HCEC 1CT (cell line): ENCODE results near the gene GYPA.
"Not testable (repeated sequence)": the region's sequence is repeated elsewhere in the genome, so short reads cannot be mapped to it uniquely, and the experiment has no call there.

Experiments
- DNase-seq: peaks from one replicate; pipeline ENCODE4 v3.0.0-alpha.2; 2017

GYPA gene

GRCh38 chr4:144140594-144141295 lies at the start of gene GYPA:
Gene GYPA, minus strand, starts transcription at chr4:144140718. Its CDS starts 83 bp downstream, at chr4:144140635.
- not testable (repeated sequence) for DNase-seq

DNA sequence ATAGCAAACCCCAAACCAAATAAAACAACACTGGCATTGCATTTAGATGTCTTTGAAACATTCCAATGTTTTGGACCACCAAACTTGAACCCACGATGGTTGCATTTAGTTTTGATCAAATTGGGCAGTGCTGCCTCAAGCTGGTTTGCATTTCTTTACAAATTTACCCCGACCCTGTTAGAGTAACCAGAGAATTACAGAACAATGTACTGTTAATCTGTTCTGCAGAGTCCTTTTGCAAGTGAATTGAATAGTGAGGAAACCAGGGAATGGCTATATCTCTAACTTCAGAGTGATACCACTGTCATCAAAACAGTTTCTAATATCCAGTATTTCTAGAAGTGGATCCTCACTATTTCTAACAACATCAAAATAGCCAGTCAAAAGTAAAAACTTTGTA lies 49.5 kb upstream of the GYPA start:
- DNase-seq = no peak

- no peak for DNase-seq
Observed at GRCh38 chr4:144189121-144189520, 48.6 kb upstream of the GYPA start.

- DNase-seq = no peak
Observed at GRCh38 chr4:144185086-144185485, 44.6 kb upstream of the GYPA start.

DNA sequence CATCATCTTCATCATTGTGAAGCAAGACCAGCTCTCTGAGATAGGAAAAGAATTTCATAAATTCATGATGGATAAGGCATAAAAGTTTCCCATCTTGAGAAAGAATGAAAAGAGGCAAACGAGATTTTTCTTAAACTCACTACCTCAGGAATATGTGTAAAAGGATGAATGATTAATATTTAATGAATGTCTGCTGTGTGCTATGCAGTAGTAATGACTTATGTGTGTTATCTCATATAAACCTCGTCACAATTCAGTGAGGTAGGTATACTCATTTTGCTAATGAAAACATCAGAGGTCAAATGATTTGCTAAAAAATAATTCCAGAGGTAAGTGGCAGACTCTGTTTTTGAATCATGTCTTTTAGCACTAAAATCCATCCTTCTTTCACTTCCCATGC lies 42.6 kb upstream of the GYPA start:
- no peak for DNase-seq

GRCh38 chr4:144181391-144181790 lies 40.9 kb upstream of the GYPA start:
- no peak for DNase-seq

DNA sequence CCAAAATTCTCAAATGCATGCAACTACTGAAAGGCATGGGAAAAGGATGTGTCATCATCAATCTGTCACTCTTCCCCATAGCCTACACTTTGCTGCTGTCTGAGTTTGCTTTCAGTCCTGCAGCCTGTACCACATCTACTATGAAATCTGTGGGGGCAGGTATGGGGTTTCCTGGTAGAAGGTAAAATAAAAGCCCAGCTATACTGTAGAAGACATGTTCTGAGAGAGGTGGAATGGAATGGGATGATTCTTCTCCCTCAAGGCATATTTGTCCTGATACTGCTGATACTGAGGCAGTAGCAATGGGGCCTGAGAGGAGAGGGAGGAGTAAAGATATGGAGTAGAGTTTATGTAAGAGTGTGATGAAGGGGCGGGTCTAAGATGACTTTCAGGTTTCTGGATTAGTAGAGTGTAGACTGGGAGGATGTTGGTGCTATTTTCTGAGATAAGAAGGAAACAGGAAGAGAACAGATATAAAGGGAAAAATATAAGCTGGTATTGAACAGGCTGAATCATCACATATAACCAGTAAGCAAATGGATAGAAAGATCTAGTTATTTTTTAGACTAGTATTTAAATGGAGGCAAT lies 38.7 kb upstream of the GYPA start:
- DNase-seq = no peak

DNA sequence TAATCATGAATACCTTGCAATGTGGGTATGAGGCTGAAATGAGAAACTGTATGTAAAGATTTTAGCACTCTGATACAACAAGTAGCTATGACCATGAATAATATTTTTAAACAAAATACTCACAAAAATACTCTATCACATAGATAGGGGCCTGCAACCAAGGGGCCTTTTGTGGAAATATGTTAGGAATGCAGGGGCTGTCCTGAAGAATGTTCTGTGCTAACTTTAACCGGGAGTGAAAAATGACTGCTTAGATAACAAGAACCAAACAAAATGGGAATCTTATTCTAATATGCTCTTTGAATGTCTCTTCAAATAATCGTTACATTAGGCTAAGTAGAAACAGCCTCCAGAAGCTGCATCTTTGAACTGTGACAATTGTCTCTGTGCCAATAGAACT lies 37.9 kb upstream of the GYPA start:
- DNase-seq = no peak

GRCh38 chr4:144176476-144176875 lies 36.0 kb upstream of the GYPA start:
- no peak for DNase-seq

DNA sequence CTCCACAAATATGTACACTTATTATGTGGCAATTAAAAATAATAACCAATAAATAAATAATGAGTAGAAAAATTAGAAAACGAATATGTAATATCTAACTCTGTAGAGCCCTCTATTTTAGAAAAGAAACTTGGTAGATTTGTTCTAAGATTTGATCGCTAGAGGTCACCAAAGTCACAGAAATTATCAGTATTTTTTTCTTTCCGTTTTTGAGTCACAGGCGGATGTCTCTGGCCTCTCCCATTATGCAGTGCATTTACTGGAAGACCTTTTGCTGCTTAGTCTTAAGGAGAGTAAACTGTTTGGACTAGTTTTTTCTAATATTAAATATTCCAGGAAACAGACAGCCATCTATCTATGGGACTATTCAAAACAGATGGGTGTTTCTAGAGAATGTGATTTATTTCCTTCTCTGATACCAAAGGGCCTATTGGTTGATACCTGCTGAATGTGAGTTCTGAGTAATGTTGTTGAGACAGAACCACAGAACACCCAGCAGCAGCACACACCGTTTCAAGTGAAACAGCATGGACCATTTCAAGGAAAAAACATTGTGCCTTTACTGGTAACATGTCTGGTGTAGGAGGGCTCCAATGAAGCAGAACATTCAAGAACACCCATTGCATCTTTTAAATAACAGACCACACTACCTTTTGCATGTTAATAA lies 34.0 kb upstream of the GYPA start:
- DNase-seq = peak; percentile 26

DNA sequence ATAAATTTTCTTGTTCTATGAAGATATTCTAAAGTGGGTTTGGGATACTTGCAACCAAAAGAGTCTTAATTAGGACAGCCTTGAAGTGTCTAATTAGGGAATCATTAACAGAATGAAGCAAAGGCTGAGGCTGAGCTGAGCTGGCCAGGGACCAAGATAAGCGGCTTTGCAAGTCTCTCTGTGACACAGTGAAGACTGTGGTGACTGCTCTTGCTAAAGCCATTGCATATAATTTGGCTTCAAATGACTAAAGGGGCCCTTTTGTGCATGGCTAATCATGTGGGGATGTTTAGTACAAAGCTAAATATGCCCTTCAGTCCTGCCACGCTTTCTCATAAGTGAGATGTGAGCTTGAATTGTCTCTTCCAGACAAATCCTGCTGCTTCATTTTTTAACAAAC lies 31.2 kb upstream of the GYPA start:
- no peak for DNase-seq

- DNase-seq = no peak
Observed at GRCh38 chr4:144169211-144169610, 28.7 kb upstream of the GYPA start.

DNA sequence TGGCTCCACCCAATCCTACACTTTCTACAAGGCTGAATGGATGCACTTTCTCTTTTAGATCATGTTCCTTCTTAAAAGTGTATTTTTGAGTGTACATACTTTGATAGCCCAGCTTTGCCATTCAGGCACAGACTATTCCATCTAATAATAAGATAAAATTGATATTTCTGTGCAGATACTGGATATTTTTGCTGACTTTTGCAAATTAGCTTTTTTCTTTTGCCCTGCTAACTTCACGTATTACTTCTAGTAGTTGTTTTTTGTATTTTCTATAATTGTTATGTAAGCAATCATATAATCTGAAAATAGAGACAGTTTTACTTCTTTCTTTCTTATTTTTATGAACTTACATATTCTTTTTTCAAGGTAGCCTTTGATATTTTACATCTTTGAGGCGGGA lies 13.5 kb upstream of the GYPA start:
- DNase-seq = no peak

- DNase-seq = not testable (repeated sequence)
Observed at GRCh38 chr4:144142690-144143326, 2.3 kb upstream of the GYPA start.

GRCh38 chr4:144141493-144141892 lies 975 bp upstream of the GYPA start:
- DNase-seq = no peak

DNA sequence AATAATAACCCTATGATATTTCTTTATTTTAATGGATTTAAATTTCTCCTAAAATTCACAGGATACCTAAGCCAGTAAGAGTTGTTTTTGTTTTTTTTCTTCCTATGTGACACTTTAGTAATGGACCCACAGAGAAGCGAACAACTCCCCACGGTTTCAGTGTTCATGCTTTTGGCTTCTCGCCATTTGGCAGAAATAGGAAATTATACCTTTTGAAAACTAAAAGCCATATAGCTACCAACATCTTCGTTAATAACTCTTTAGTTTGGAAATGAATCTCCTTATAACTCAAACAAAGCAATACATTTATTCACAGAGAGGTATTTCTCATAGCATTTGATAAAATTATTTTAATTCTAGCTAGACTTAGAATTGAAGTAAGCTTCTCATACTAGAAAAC lies 527 bp downstream of the GYPA start:
- not testable (repeated sequence) for DNase-seq

DNA sequence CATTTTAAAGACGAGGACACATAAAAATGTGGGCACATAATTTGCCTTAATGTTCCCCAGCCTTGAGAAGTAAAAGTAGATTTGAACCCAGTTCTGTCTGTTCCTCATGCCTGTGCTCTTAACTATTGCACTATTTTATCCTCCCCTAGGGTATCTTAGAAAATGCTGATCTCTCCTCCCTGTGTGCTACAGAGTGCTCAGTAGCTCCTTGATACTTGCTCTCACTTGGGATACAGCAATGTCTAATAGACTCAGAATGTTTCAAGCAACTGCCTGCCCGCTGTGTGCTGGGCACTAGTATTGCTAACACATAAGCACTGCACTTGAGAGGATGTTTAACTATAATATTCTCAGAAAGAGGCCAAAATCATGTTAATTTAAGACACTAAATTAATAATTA lies 971 bp downstream of the GYPA start:
- not testable (repeated sequence) for DNase-seq

GRCh38 chr4:144138239-144138638 lies 2.3 kb downstream of the GYPA start:
- not testable (repeated sequence) for DNase-seq

DNA sequence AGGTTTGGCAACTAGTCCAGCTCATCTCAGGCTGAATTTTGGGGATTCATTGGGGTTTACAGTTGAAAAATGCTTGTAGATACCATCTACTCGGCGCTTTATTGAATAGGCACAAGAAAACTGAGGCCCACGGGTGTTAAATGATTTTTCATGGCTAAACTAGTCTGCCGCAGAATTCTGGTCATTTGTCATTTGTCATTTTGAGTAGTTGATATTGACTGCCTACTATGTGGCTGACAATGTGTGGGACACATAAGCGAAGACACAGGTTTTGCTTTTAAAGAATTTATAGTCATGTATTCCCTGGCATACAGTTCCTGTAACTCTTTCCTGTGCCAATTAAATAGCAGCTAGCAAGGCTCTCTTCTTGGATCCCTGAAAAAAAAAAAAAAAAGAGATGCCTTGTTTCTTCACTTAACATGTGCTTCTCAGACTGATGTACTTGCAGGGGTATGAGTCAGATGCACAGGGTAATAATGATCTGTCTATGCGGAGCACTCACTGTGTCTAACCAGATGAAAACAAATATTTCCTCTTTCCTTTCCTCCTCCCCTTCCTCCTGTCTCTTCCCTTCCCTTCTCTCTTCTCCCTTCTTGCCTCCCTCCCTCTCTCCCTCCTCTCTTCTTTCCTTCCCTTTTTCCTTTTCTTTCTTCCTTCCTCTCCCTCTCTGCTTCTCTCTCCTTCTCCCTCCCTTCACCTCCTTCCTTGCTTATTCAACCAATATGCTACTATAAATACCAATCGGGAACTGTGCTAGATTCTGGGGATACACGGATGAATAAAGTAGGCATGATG lies 3.2 kb downstream of the GYPA start:
- not testable (repeated sequence) for DNase-seq

DNA sequence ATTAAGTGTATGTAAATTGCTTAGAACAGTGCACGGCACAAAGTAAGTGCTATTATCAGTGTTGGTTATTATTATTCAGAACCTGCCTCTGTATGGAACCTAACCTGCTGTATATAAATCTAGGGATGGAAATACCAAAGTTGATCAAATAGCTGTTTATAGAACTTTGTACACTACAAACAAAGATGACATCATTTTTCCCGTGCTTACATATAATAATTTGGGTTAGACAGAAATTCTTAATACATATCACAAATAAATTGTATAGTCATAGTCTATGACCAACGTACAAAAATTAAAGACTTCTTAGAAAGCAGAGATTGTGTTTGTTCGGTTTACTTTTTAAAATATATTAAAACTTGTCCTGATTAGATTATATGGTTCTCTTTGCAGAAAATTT lies 4.3 kb downstream of the GYPA start:
- DNase-seq = not testable (repeated sequence)

- not testable (repeated sequence) for DNase-seq
Observed at GRCh38 chr4:144130167-144130566, 10.4 kb downstream of the GYPA start.

- not testable (repeated sequence) for DNase-seq
Observed at GRCh38 chr4:144129336-144129875, 11.1 kb downstream of the GYPA start.
